Mesothelial cell of epicardium (in vitro differentiated cells): ENCODE data around the gene REELD1. TPM values are rescaled to one million over a fixed set of nuclear protein-coding genes. Genes with fewer than 3 reads are reported as not detected.

ENCODE experiments used
- DNase-seq, 2 experiments: peaks; one replicate each; pipeline ENCODE4 v3.0.0; 2021; ENCODE audit warnings: low spot score in 2 of 2; ENCODE audit not compliant: unreplicated experiment in 2 of 2
- H3K27ac Mint-ChIP-seq: 2 replicates; pipeline ENCODE4 v1.8.0; 2021; ENCODE audit warnings: mixed read lengths
- H3K27me3 Mint-ChIP-seq: 2 replicates; pipeline ENCODE4 v1.8.0; 2021; ENCODE audit warnings: low read depth, mixed read lengths
- H3K36me3 Mint-ChIP-seq: 2 replicates; pipeline ENCODE4 v1.8.0; 2021; ENCODE audit warnings: mixed read lengths
- H3K4me1 Mint-ChIP-seq: 2 replicates; pipeline ENCODE4 v1.8.0; 2021; ENCODE audit warnings: mixed read lengths
- H3K4me3 Mint-ChIP-seq: 2 replicates; pipeline ENCODE4 v1.8.0; 2021; ENCODE audit warnings: mild to moderate bottlenecking, moderate library complexity, mixed read lengths
- H3K9me3 Mint-ChIP-seq: 2 replicates; pipeline ENCODE4 v1.8.0; 2021; ENCODE audit warnings: mixed read lengths
- total RNA-seq: library from RNA; stranded (reverse); gene quantifications from 3 replicates; pipeline ENCODE4 v1.2.1, GENCODE V29; 2021
- TF ChIP-seq, protein P1 (sequence below): fragments of 200-600 bp; sonication (generic); IDR thresholded peaks from one replicate; pipeline ENCODE4 v1.5.0; 2021; ENCODE audit warnings: antibody characterized with exemption; ENCODE audit not compliant: unreplicated experiment

REELD1 gene
- total RNA-seq, 1 donor from 2014 or later: 0.13 TPM

DNA sequence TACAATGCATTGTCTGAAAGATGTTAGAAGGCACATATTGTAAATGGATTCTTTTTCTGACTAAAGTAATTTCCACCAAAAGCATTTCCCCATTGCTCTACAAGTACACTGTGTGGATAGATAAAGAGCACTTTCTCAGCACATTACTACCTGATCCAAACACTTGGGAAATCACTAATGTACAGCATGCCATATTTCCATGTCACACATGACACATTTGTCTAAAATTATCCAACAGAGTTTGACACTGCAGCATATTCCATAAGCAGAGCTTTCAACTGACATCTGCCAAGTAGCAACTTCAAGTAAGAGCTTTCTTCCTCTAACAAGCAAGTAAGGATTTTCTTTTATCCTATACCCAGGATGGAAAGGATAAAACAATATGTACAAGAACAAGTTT is 49.5 kb downstream of the REELD1 start:
- H3K4me3 Mint-ChIP-seq: no peak overlapping the region
- TF ChIP-seq, protein P1, sequence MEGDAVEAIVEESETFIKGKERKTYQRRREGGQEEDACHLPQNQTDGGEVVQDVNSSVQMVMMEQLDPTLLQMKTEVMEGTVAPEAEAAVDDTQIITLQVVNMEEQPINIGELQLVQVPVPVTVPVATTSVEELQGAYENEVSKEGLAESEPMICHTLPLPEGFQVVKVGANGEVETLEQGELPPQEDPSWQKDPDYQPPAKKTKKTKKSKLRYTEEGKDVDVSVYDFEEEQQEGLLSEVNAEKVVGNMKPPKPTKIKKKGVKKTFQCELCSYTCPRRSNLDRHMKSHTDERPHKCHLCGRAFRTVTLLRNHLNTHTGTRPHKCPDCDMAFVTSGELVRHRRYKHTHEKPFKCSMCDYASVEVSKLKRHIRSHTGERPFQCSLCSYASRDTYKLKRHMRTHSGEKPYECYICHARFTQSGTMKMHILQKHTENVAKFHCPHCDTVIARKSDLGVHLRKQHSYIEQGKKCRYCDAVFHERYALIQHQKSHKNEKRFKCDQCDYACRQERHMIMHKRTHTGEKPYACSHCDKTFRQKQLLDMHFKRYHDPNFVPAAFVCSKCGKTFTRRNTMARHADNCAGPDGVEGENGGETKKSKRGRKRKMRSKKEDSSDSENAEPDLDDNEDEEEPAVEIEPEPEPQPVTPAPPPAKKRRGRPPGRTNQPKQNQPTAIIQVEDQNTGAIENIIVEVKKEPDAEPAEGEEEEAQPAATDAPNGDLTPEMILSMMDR: no peak
- no peaks in the 10 kb centered on the region for H3K36me3 Mint-ChIP-seq
- peaks cover 12% of the 10 kb centered on the region for H3K4me1 Mint-ChIP-seq
- no peak for DNase-seq
- H3K27me3 Mint-ChIP-seq: no peaks in the 10 kb centered on the region
- no peaks in the 10 kb centered on the region for H3K9me3 Mint-ChIP-seq
- H3K27ac Mint-ChIP-seq: no peak overlapping the region

DNA sequence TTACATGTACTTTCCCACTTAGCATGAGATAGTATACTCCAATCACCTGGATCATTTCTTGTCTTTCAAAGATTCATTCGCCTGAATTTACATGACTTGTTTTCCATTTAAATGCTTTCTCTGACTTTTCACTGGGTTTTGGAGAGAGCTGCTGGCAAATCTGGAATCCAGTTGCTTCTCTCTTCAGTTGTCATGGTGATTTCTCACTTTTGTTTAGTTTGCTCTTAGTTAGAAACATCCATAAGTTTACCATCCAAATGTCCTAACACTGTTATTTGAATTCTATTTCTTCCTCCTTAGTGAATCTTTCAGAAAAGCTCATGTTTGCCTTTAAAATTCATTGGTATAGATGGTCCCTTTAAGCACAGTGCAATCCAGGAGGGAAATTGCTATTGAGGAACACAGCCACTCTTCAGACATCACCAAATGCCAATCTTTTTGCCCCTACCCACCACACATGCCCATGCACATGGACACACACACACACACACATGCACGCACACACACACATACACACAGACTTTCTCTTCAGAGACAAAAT is 51.7 kb downstream of the REELD1 start:
- no peak for DNase-seq
- no peaks in the 10 kb centered on the region for H3K27me3 Mint-ChIP-seq
- H3K4me3 Mint-ChIP-seq: no peak overlapping the region
- TF ChIP-seq, protein P1: no peak
- no peaks in the 10 kb centered on the region for H3K36me3 Mint-ChIP-seq
- peaks cover 9% of the 10 kb centered on the region for H3K4me1 Mint-ChIP-seq
- no peak overlapping the region for H3K27ac Mint-ChIP-seq
- H3K9me3 Mint-ChIP-seq: no peaks in the 10 kb centered on the region

DNA sequence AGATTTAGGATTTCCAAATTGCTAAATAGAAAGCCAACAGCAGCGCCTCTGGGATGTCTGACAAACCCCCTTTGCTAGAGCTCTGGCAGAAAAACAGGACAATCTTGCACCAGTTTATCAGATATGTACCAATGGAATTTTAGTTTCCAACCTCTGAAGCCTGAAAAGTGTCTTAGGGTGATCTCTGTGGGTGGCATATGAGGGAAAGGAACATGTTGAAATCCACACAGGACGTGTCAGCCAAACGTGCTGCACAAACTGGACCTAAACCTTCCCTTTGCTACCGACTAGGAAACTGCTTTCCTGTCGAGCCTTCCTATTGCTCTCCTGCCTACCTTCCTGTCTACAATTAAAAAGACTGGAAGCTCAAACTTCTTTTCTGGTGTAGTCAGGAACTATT is 53.5 kb downstream of the REELD1 start:
- TF ChIP-seq, protein P1: no peak
- H3K27ac Mint-ChIP-seq: no peak overlapping the region
- DNase-seq: no peak
- no peaks in the 10 kb centered on the region for H3K36me3 Mint-ChIP-seq
- H3K4me1 Mint-ChIP-seq: no peaks in the 10 kb centered on the region
- no peak overlapping the region for H3K4me3 Mint-ChIP-seq
- no peaks in the 10 kb centered on the region for H3K9me3 Mint-ChIP-seq
- H3K27me3 Mint-ChIP-seq: no peaks in the 10 kb centered on the region

DNA sequence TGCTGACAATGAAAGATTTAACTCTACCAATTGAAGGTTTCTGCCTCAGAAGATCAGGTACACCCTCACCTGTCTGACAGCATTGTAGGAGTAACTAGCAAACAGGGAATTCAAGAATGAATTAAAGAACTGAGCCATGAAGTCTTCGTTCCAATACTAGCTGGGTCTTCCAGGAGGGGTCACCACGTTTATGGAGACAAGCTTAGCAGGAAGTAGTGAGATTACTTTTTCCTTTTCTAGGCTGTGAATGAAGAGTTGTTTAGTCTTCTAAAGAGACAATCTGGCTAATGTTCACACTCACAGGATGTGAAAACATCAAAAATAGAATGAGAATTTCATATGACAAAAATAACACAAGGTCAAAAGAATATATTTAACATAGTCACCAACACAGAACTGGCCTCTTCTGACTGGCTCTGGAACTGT is 54.9 kb downstream of the REELD1 start:
- Mint-ChIP-seq H3K27me3 (no peaks in the 10 kb centered on the region), H3K4me1 (no peaks in the 10 kb centered on the region), H3K9me3 (no peaks in the 10 kb centered on the region), H3K4me3 (no peak overlapping the region), H3K36me3 (no peaks in the 10 kb centered on the region), H3K27ac (no peak overlapping the region)
- TF ChIP-seq, protein P1: no peak
- no peak for DNase-seq

DNA sequence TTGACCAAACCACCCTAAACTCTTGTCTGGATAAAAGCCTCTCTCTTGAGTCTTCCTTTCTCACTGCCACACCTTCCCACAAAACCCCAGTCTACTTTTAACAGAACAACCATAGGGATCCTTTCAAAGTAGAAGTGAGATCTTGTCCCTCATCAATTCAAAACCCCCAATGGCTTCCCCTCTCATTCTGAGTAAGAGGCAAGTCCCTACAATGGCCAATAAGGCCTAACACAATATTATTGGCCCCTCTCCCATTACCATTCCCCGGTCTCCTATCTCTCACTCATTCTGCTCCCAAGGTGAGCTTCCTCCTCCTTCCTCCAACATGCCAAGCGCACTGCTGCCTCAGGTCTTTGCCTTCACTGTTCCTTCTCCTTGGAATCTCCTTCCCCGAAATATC is 57.1 kb downstream of the REELD1 start:
- no peaks in the 10 kb centered on the region for H3K27me3 Mint-ChIP-seq
- H3K36me3 Mint-ChIP-seq: no peaks in the 10 kb centered on the region
- H3K4me1 Mint-ChIP-seq: no peaks in the 10 kb centered on the region
- TF ChIP-seq, protein P1: no peak
- H3K27ac Mint-ChIP-seq: no peak overlapping the region
- peaks cover 4% of the 10 kb centered on the region for H3K9me3 Mint-ChIP-seq
- no peak for DNase-seq
- no peak overlapping the region for H3K4me3 Mint-ChIP-seq
